Thyroid gland (tissue), 4 donors: ENCODE data around the gene IQSEC1.

Experiments
- POLR2A ChIP-seq, 2 donors: fragments of 450-650 bp; IDR thresholded peaks; one replicate each; pipeline ENCODE4 v1.6.1; 2017; ENCODE audit warnings: antibody characterized with exemption in 2 of 2, mild to moderate bottlenecking in 2 of 2, moderate library complexity in 1 of 2
- TF ChIP-seq, protein P1 (sequence below), 6 experiments: fragments of 200-600 bp in 3 of 6; fragments of 450-650 bp in 3 of 6; sonication (generic) in 3 of 6; IDR thresholded peaks; one replicate each; pipeline ENCODE4 v1.5.1; 2016 to 2019; ENCODE audit warnings: antibody characterized with exemption in 6 of 6, mild to moderate bottlenecking in 2 of 6, inconsistent platforms in 1 of 6, moderate library complexity in 1 of 6

DNA sequence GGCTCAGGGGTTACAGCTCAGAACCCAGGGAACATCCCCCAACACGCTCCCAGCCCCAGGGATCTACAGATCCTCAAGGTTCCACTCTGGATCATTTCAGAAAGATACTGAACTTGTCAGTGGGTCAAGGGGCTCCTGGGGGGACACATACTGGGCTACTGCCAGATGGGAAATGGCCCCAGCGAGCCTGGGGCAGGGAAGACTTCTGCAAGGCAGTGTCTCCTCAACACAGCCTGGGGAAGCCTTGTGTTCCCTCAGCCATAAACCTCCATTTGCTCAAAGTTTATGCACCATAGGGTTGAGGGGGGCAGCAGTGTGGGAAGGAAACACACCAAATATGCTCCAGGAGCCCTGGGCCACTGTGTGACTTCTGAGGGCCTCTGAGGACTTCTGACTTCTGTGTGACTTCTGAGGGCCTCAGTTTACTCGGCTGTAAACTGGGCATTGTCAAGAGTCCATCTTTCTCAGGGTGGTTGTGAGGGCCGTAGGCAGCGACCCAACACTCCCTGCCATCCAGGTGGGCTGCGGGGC is 58.4 kb downstream of the IQSEC1 start:
- TF ChIP-seq, protein P1, sequence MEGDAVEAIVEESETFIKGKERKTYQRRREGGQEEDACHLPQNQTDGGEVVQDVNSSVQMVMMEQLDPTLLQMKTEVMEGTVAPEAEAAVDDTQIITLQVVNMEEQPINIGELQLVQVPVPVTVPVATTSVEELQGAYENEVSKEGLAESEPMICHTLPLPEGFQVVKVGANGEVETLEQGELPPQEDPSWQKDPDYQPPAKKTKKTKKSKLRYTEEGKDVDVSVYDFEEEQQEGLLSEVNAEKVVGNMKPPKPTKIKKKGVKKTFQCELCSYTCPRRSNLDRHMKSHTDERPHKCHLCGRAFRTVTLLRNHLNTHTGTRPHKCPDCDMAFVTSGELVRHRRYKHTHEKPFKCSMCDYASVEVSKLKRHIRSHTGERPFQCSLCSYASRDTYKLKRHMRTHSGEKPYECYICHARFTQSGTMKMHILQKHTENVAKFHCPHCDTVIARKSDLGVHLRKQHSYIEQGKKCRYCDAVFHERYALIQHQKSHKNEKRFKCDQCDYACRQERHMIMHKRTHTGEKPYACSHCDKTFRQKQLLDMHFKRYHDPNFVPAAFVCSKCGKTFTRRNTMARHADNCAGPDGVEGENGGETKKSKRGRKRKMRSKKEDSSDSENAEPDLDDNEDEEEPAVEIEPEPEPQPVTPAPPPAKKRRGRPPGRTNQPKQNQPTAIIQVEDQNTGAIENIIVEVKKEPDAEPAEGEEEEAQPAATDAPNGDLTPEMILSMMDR (IDR thresholded peaks at IDR 0.05) = no peak
- no peak for TF ChIP-seq POLR2A (IDR thresholded peaks at IDR 0.05)
